Measurements from ENCODE around the gene ISG15. TPM values are rescaled to one million over a fixed set of nuclear protein-coding genes. Genes with fewer than 3 reads are reported as not detected.

ISG15 gene
- polyA plus RNA-seq, 1 of the 3 experiments (the other 2 are of a cell fraction): 28.6 TPM

- DNase-seq: no peak
- CTCF ChIA-PET: interaction anchor here (0.7 to 1.8 kb wide), 2 partner anchors 10 to 25 kb away, joined by 3 to 7 read pairs; no protein-coding TSS in a partner anchor
- H3K9me3 ChIP-seq: no peaks in the 10 kb centered on the region
- no peaks in the 10 kb centered on the region for H3K9me2 ChIP-seq
- H2AFZ ChIP-seq (ENCODE audit: low read depth): no peak overlapping the region
- H3K79me2 ChIP-seq (ENCODE audit: insufficient read depth): no peaks in the 10 kb centered on the region
- H3K4me2 ChIP-seq: no peak overlapping the region
- H3K27me3 ChIP-seq (ENCODE audit: insufficient read depth): no peaks in the 10 kb centered on the region
- H3K27ac ChIP-seq (ENCODE audit: low read depth in 2 of 2, low read length in 1 of 2): no peak overlapping the region
- H3K36me3 ChIP-seq (replicated peaks in 1 of 2; ENCODE audit: control insufficient read depth in 1 of 2, insufficient read depth in 2 of 2, low read length in 1 of 2): no peaks in the 10 kb centered on the region
- H3K4me3 ChIP-seq (ENCODE audit: low read depth in 2 of 2, low read length in 1 of 2): no peak overlapping the region
- TF ChIP-seq RFX5 (IDR thresholded peaks at IDR 0.05; ENCODE audit: low read length) (no peak), EZH2phosphoT487 (IDR thresholded peaks at IDR 0.05; ENCODE audit: borderline replicate concordance, low read depth) (no peak), TAF1 (IDR thresholded peaks at IDR 0.05; ENCODE audit: borderline replicate concordance, low read depth, low read length) (no peak), ELF1 (IDR thresholded peaks at IDR 0.05) (no peak), NRF1 (IDR thresholded peaks at IDR 0.05; ENCODE audit: low read depth, low read length) (no peak), EP300 (IDR thresholded peaks at IDR 0.05; ENCODE audit: borderline replicate concordance in 1 of 2, low read depth in 1 of 2, low read length in 1 of 2) (no peak), RXRA (IDR thresholded peaks at IDR 0.05; ENCODE audit: borderline replicate concordance, low read depth) (no peak), TCF12 (IDR thresholded peaks at IDR 0.05) (no peak), MXI1 (IDR thresholded peaks at IDR 0.05; ENCODE audit: low read depth, low read length) (no peak), FOXM1 (IDR thresholded peaks at IDR 0.05; ENCODE audit: low read depth) (no peak)
- TF ChIP-seq, protein P1, sequence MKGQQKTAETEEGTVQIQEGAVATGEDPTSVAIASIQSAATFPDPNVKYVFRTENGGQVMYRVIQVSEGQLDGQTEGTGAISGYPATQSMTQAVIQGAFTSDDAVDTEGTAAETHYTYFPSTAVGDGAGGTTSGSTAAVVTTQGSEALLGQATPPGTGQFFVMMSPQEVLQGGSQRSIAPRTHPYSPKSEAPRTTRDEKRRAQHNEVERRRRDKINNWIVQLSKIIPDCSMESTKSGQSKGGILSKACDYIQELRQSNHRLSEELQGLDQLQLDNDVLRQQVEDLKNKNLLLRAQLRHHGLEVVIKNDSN (IDR thresholded peaks at IDR 0.05; ENCODE audit: borderline replicate concordance, low read depth): no peak
- TF ChIP-seq, protein P2, sequence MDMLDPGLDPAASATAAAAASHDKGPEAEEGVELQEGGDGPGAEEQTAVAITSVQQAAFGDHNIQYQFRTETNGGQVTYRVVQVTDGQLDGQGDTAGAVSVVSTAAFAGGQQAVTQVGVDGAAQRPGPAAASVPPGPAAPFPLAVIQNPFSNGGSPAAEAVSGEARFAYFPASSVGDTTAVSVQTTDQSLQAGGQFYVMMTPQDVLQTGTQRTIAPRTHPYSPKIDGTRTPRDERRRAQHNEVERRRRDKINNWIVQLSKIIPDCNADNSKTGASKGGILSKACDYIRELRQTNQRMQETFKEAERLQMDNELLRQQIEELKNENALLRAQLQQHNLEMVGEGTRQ (IDR thresholded peaks at IDR 0.05; ENCODE audit: borderline replicate concordance, low read depth, low read length): no peak
- TF ChIP-seq, protein P3, sequence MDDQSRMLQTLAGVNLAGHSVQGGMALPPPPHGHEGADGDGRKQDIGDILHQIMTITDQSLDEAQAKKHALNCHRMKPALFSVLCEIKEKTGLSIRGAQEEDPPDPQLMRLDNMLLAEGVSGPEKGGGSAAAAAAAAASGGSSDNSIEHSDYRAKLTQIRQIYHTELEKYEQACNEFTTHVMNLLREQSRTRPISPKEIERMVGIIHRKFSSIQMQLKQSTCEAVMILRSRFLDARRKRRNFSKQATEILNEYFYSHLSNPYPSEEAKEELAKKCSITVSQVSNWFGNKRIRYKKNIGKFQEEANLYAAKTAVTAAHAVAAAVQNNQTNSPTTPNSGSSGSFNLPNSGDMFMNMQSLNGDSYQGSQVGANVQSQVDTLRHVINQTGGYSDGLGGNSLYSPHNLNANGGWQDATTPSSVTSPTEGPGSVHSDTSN (IDR thresholded peaks at IDR 0.05): no peak
- TF ChIP-seq, protein P4, sequence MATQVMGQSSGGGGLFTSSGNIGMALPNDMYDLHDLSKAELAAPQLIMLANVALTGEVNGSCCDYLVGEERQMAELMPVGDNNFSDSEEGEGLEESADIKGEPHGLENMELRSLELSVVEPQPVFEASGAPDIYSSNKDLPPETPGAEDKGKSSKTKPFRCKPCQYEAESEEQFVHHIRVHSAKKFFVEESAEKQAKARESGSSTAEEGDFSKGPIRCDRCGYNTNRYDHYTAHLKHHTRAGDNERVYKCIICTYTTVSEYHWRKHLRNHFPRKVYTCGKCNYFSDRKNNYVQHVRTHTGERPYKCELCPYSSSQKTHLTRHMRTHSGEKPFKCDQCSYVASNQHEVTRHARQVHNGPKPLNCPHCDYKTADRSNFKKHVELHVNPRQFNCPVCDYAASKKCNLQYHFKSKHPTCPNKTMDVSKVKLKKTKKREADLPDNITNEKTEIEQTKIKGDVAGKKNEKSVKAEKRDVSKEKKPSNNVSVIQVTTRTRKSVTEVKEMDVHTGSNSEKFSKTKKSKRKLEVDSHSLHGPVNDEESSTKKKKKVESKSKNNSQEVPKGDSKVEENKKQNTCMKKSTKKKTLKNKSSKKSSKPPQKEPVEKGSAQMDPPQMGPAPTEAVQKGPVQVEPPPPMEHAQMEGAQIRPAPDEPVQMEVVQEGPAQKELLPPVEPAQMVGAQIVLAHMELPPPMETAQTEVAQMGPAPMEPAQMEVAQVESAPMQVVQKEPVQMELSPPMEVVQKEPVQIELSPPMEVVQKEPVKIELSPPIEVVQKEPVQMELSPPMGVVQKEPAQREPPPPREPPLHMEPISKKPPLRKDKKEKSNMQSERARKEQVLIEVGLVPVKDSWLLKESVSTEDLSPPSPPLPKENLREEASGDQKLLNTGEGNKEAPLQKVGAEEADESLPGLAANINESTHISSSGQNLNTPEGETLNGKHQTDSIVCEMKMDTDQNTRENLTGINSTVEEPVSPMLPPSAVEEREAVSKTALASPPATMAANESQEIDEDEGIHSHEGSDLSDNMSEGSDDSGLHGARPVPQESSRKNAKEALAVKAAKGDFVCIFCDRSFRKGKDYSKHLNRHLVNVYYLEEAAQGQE (IDR thresholded peaks at IDR 0.05; ENCODE audit: low read depth, low read length): no peak
- H3K9ac ChIP-seq: no peak overlapping the region
- H3F3A ChIP-seq (replicated peaks; ENCODE audit: insufficient read depth): peaks cover 3% of the 10 kb centered on the region
- POLR2A ChIA-PET: no interaction called here
- H4K20me1 ChIP-seq (ENCODE audit: insufficient read depth): no peaks in the 10 kb centered on the region
- WGBS (ENCODE audit: low lambda C conversion rate): 91% methylated on average over 14 of the region's 28 CpGs
- H3K4me1 ChIP-seq (ENCODE audit: control insufficient read depth in 1 of 2, insufficient read depth in 2 of 2, low read depth in 1 of 2, low read length in 1 of 2): peaks cover 0 to 12% of the 10 kb centered on the region in 2 experiments; a peak in 1 of 4 replicates
Measured at GRCh38 chr1:973459-974292, 39.6 kb upstream of the ISG15 start.
